ENCODE measurements around the gene MSN.

MSN gene

GRCh38 chrX:65781845-65782244, 114.4 kb downstream of the MSN start:
- Histone ChIP-seq H3K4me3 (IDR thresholded peaks at IDR 0.05; ENCODE audit: insufficient read depth, low read depth, low read length) (no peak overlapping the region), H2AFZ (ENCODE audit: low read depth) (no peak overlapping the region), H3K36me3 (ENCODE audit: insufficient read depth) (no peaks in the 10 kb centered on the region), H3K9ac (no peak overlapping the region), H3K27me3 (ENCODE audit: insufficient read depth, low read depth) (no peaks in the 10 kb centered on the region), H3K79me2 (ENCODE audit: insufficient read depth, low read depth) (no peaks in the 10 kb centered on the region), H3K4me1 (ENCODE audit: low read depth, poor library complexity, severe bottlenecking) (no peaks in the 10 kb centered on the region), H3K4me2 (no peak overlapping the region), H4K20me1 (ENCODE audit: insufficient read depth) (no peaks in the 10 kb centered on the region), H3K27ac (no peak overlapping the region)
- no peak for TF ChIP-seq CTCF (conservative IDR thresholded peaks at IDR 0.05; ENCODE audit: low read depth, low read length)

- TF ChIP-seq CTCF (conservative IDR thresholded peaks at IDR 0.05; ENCODE audit: low read depth, low read length): no peak
- H3K4me3 ChIP-seq (IDR thresholded peaks at IDR 0.05; ENCODE audit: insufficient read depth, low read depth, low read length): no peak overlapping the region
- H3K9ac ChIP-seq: no peak overlapping the region
- H3K36me3 ChIP-seq (ENCODE audit: insufficient read depth): no peaks in the 10 kb centered on the region
- no peaks in the 10 kb centered on the region for H3K27me3 ChIP-seq (ENCODE audit: insufficient read depth, low read depth)
- H3K27ac ChIP-seq: no peak overlapping the region
- no peaks in the 10 kb centered on the region for H4K20me1 ChIP-seq (ENCODE audit: insufficient read depth)
- no peak overlapping the region for H2AFZ ChIP-seq (ENCODE audit: low read depth)
- H3K4me1 ChIP-seq (ENCODE audit: low read depth, poor library complexity, severe bottlenecking): no peaks in the 10 kb centered on the region
- no peak overlapping the region for H3K4me2 ChIP-seq
- H3K79me2 ChIP-seq (ENCODE audit: insufficient read depth, low read depth): no peaks in the 10 kb centered on the region
Observed at GRCh38 chrX:65783746-65784145, 116.3 kb downstream of the MSN start.

Measured in KMS-11 (cell line).